ENCODE results near the gene IFITM1.
"Not testable (repeated sequence)": the region's sequence is repeated elsewhere in the genome, so short reads cannot be mapped to it uniquely, and the experiment has no call there.

The IFITM1 gene

DNA sequence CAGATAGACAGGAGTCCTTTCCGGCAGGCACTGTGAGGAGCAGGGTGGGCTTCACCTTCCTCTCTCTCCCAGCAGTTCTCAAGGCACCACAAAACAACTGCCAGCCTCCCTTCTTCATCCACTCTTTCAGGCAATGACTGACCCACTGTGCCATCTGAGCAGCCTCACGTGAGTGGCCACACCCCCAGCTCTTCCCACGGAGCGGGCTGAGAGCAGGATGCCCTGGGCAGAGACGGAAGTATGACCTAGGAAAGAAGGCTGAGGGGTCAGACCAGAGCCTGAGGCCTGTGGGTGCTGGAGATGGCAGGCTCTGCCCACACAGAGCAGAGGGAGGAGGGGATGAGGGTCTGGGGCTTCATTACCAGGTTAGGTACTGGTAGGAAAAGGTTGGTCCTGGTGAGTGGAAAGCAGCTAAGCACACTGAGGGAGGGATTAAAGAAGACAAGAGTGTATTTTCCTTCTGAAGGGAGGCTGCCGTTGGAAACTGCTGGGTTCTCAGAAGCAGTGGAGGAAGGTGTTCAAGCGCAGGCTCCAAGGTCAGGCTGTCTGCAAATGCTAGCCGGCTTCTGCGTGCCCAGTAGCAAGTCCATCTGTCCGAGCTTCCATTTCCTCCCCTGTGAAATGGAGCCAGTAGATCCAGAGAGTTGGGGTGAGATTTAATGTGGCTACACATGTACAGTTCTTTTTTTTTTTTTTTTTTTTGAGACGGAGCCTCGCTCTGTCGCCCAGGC lies 31.0 kb upstream of the IFITM1 start:
- DNase-seq (ENCODE audit: low read depth in 2 of 2, low spot score in 1 of 2) = no peak

DNA sequence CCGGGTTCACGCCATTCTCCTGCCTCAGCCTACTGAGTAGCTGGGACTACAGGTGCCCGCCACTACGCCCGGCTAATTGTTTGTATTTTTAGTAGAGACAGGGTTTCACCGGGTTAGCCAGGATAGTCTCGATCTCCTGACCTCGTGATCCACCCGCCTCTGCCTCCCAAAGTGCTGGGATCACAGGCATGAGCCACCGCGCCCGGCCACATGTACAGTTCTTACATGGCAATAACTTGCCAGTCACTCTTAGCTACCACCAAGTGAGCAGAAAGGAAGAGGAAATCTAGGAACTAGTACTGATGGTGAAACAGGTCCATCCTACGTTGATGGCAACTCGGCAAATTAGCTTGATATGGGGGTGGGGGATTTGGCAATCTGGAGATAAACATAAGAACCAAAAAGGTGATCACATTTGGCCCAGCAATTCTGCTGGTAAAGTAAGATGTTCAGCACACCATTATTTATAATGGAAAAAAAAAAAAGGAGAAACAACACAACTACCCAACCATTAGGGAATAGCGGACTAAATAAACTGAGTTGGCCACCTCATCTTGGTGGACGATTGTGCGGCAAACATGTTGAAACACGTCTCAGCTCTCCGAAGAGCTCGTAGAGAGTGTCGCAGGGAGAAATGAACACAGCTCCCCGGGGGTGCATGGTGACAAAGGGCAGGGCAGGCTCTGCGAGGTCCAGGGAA lies 30.3 kb upstream of the IFITM1 start:
- no peak for DNase-seq (ENCODE audit: low read depth in 2 of 2, low spot score in 1 of 2)

DNA sequence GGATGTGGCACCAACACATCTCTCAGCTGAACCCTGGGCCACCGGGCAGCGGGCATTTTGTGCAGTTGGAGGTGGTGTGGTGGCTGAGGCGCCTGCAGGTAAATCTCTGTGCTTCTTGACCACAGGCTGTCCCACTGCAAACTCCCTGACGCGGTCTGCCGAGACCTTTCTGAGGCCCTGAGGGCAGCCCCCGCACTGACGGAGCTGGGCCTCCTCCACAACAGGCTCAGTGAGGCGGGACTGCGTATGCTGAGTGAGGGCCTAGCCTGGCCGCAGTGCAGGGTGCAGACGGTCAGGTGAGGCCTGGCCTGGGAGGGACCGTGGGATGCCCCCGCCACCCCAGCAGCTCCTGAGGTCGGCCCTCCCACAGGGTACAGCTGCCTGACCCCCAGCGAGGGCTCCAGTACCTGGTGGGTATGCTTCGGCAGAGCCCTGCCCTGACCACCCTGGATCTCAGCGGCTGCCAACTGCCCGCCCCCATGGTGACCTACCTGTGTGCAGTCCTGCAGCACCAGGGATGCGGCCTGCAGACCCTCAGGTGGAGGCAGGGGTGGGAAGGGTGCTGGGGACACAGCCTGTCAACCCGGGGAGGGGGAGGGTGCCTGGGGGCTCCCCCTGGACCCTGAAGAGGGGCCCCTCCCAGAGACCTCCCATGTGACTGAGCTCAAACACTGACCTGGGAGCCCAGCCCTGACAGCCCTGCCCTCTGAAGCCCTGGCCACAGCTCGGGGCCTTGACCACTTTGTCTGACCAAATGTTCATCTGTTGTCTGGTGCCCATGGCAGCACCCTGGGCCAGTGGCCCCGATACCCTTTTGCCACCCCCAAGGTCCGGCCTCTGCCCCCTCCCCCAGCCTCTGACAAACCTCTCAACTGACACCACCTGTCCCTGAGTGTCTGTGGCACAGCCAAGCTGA lies 29.5 kb upstream of the IFITM1 start:
- no peak for DNase-seq (ENCODE audit: low read depth in 2 of 2, low spot score in 1 of 2)

DNA sequence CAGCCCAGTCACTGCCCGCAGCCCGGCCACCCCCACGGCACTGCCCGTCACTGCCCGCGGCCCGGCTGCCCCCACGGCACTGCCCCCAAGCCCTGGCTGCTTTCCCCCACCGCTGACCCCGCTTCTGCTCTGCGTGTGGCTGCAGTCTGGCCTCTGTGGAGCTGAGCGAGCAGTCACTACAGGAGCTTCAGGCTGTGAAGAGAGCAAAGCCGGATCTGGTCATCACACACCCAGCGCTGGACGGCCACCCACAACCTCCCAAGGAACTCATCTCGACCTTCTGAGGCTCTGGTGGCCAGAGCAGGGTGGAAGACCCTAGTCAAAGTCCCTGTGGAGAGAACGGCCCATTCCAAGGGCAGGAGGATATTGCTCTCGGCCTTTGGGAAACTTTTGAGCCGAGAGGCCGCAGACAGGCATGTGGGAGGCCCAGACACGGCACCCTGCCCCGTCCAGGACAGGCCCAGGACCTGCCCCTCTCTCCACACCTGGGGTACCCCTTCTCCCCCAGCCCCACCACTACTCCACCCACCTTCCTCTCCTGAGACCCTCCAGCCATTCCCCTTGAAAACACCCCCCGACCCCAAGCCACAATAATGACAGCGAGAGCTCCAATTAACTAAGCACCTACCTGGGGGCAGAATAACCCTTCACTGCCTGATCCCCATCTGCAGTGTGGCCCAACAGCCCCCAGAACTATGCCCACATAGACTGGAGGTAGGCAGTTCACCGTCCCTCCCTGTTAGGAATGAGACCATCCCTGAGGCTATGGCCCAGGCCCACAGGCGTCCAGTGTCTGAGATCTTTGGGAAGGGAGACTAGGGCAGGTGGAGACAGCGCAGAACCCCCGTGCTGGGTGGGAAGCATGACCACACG lies 28.6 kb upstream of the IFITM1 start:
- DNase-seq (ENCODE audit: low read depth in 2 of 2, low spot score in 1 of 2) = no peak

DNA sequence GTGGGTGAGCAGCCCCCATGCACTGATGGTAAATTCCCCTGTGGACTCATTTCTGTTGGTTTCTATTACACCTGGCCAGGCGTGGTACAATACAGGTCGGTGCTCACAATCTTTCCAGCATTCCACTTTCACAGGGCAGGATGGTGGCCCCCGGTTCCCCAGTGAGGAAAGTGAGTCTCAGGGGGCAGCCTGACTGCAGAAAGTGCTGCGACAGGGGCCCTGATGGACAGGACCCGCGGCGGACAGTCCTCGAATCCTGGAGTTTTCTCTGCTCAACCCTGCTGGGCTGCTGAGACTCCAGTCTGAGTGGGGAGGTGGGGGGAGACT lies 28.0 kb upstream of the IFITM1 start:
- no peak for DNase-seq (ENCODE audit: low read depth in 2 of 2, low spot score in 1 of 2)

DNA sequence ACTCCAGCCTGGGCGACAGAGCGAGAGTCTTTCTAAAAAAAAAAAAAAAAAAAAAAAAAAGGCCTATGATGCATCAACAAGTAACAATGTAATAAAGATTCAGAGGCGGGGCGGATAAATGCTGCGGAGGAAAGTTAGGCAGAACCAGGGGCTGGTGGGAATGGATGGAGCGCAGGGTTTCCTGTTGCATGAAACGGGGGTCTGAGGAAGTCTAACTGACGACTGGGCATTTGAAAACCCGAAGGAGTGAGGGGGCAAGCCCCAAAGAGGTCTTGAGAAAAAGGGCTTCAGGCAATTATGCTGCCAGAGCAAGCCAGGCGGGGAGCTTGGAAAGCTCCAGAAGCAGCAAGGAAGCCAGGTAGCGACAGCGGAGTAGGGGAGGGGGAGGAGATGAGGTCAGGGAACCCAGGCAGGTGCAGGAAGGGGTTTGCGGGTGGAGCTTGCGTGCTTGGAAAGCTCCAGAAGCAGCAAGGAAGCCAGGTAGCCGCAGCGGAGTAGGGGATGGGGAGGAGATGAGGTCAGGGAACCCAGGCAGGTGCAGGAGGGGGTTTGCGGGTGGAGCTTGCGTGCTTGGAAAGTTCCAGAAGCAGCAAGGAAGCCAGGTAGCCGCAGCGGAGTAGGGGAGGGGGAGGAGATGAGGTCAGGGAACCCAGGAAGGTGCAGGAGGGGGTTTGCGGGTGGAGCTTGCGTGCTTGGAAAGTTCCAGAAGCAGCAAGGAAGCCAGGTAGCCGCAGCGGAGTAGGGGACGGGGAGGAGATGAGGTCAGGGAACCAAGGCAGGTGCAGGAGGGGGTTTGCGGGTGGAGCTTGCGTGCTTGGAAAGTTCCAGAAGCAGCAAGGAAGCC lies 26.6 kb upstream of the IFITM1 start:
- DNase-seq (ENCODE audit: low read depth in 2 of 2, low spot score in 1 of 2) = not testable (repeated sequence)

DNA sequence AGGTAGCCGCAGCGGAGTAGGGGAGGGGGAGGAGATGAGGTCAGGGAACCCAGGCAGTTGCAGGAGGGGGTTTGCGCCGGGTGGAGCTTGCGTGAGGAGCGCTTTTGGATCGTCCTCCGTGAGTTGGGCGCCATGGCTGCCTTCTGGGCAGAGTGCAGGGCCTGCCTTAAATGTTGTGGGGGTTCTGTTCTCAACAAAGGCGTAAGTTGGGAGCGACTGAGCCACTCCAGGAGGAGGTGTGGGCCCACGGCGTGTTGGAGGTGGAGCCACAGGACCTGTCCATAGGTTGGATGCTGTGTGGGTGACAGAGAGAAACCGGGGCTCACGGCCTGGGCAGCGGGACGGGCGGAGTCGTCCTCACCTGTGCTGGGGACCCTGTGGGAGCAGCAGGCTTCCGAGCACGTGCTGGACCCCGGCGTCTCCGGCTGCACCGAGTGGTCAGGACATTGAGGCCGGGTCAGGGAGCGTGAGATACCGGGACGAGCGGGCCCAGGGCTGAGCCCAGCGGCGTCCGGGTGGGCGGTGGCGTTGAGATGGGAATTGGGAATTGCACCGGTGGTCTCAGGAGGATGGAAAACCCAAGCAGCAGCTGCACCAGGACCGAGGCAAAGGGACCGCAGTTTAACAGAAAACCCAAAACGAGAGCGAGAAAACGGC lies 25.9 kb upstream of the IFITM1 start:
- no peak for DNase-seq (ENCODE audit: low read depth in 2 of 2, low spot score in 1 of 2)

DNA sequence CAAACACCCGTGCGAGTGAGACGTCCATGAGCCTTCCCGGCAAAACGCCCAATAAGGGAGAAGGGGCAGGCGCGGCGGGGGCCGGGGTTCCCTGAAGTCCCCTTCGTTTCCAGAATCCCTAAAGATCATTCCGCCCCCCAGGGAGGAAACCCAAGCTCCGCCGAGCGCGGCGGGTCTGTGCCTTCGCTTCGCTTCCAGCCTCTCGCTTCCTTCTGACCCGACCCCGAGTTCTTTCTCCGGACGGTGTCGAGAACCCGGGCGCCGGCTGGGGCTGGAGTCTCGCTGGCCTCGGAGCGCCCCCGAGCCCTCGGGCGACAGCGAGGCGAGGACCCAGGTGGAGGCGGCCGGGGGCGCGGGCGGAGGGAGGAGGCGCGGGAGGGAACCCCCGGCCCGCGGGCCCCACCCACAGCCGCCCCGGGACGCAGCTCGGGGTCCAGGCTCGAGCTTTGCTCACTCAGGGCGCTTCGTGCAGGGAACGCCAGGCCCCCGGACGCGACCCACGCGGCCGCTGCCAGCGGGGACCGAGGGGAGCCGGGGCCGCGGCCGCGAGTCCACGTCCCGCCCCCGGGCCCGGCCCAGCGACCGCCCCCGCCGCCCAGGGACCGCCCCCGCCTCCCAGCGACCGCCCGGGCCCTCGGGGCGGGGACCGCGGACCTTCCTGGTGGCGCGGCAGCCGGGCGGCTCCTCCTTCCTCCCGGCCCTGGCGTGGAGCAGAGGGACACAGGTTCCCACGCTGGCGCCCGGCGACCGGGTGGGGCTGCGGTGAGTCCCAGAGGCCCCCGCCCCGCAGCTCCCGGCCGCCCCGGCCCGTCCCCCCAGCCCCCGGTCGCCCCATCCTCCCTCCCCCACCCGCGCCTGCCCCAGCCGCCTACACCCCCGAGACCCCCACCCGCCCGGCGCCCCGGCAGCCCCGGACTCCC lies 25.1 kb upstream of the IFITM1 start, which contains the start of gene PGGHG:
Gene PGGHG (plus strand): TSS at position 649 of the 920 bp plus-strand sequence. CDS start 691 bp downstream, outside the sequence.
- DNase-seq (ENCODE audit: low read depth in 2 of 2, low spot score in 1 of 2) = no peak

DNA sequence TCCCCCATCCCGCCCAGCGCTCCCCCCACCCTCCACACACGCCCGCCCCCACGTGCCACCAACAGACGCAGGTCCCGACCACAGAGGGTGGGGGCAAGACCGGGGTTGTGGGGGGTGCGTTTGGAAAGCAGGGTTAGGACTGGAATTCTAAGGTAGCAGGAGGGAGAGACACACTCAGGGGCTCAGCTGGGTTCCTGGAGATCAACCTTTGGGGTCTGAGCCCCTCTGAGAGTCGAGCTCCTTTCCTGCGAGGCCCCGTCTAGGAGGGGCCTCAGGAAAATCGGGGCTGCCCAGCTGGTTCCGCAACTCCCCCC lies 24.5 kb upstream of the IFITM1 start:
- no peak for DNase-seq (ENCODE audit: low read depth in 2 of 2, low spot score in 1 of 2)

DNA sequence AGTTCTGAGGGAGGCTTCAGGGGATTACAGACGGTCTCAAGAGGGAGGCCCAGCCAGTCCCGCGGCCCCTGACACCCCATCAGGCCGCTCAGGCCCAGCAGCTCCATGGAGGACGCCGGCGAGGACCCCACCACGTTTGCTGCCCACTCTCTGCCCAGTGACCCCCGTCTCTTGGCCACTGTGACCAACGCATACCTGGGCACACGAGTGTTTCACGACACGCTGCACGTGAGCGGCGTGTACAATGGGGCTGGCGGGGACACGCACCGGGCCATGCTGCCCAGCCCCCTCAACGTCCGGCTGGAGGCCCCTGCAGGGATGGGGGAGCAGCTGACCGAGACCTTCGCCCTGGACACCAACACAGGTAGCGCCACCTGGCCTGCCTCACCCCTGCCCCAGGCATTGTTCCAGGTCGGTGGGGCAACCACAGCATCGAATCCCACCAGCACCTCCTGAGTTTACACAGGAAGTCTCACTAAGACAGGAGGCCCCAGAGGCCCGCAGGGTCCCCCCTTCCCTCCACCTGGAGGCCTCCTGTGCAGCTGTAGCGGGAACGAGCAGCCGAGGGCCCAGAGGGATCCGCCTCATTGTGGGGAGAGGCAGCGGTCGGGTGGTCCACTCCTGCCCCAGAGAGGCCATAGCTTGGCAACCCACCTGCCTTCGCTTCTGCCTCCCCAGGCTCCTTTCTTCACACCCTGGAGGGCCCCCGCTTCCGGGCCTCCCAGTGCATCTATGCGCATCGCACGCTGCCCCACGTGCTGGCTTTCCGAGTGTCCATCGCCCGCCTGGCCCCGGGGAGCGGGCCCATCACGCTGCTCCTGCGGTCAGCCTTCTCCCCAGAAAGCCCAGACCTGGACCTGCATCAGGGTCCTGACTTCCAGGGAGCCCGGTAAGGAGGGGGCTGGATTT lies 23.9 kb upstream of the IFITM1 start:
- DNase-seq (ENCODE audit: low read depth in 2 of 2, low spot score in 1 of 2) = no peak

DNA sequence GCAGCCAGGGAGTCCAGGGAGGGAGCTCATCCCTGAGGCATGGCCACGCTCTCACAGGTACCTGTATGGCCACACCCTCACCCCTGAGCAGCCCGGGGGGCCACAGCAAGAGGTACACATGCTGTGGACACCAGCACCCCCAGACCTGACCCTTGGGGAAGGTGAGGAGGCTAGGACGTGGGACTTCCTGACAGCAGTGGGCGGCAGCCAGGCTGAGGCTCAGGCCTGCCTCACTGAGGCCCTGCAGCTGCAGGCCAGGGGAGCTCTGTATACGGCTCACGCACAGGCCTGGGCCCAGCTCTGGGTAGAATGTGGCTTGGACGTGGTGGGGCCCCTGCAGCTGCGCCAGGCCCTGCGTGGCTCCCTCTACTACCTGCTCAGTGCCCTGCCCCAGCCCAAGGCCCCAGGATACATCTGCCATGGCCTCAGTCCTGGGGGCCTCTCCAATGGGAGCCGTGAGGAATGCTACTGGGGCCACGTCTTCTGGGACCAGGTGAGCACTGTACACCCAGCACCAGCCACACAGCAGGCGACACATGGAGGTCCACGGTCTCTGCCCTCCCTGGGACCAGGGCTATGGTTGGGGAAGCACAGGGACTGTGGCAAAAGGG lies 23.1 kb upstream of the IFITM1 start:
- DNase-seq (ENCODE audit: low read depth in 2 of 2, low spot score in 1 of 2) = no peak

DNA sequence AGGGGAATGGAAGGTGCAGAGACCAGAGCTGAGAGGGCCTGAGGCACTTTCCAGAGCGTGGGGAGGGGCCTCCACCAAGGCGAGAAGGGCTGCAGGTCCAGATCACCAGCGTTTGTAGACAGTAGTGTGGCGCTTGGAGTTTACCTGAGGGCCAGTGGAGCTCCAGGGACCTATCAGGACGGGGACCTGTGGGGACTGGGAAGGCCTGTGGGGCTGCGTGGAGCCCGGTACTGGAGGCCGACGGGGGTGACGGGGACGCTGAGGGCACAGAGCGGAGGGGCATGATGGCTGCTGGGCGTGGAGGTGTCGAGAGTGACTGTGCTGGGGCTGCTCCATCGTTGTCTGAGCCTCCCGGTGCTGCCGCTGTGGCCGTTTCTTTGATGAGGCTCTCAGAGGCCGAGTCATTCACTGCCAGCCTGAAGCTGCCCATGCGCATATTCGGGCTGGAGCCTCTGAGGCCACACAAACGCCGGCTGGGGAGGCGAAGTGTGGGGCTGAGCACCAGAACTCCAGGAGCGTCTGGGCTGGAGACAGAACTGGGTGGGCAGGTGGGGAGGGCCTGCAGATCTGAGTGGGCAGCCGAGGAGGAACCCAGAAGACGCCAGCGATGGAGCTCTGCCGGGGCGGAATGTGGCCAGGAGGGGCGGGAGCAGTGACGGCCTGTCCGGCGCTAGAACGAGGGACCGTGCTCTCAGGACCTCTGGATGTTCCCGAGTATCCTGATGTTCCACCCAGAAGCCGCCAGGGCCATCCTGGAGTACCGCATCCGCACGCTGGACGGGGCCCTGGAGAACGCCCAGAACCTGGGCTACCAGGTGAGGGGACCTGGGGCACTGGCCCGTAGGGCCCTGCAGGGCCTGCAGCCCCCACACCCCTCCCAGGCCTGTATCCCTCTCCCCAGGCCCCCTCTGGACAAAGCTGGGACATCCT lies 22.3 kb upstream of the IFITM1 start:
- no peak for DNase-seq (ENCODE audit: low read depth in 2 of 2, low spot score in 1 of 2)

DNA sequence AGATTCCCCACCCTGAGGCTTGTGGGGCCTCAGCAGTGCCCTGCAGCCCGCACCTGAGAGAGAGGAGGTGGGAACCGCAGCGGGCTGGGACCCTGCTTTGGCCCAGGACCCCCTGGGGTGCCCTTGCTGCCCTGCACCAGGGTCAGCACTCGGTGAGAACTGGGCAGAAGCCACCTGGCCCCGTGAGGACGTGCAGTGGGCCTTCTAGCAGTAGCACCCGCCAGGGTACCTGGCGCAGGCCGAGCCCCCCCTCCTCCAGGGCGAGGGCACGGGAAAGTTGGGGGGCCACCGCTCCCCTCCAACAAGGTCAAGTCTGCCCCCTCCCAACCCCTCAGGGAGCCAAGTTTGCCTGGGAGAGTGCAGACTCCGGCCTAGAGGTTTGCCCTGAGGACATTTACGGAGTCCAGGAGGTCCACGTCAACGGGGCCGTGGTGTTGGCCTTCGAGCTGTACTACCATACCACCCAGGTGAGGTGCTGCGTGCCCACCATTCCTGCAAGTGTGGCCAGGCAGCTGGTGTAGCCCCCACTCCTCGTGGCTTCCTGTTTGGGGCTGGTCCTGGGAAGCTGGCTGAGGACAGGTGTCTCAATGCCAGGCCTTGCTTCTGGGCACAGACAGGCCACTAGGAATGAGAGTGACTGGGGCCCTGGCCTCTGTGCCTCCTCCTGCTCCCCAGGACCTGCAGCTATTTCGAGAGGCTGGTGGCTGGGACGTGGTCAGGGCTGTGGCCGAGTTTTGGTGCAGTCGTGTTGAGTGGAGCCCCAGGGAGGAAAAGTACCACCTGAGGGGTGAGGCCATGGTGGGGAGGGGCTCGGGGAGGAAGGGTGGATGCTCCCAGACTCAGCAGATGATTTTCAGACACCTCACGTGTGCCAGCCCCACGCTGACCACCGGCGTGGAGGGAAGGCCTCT lies 21.4 kb upstream of the IFITM1 start:
- no peak for DNase-seq (ENCODE audit: low read depth in 2 of 2, low spot score in 1 of 2)

DNA sequence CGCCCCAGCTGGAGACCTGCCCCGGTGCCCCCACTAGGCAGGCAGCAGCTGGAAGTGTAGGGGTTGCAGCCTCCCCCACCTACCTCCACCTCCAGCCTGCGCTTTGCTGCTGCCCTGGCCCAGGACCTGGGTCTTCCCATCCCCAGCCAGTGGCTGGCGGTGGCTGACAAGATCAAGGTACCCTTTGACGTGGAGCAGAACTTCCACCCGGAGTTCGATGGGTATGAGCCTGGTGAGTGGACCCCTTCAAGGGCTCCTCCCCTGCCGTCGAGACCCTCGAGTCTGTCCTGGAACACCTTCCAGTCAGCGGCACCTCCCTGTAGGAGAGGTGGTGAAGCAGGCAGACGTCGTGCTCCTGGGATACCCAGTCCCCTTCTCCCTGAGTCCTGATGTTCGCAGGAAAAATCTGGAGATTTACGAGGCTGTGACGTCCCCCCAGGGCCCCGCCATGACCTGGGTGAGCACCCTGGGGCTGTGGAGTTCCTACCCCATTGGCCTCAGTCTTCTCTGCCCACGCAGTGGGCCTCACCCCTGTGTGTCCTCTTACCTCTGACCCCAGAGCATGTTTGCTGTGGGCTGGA lies 20.5 kb upstream of the IFITM1 start:
- DNase-seq (ENCODE audit: low read depth in 2 of 2, low spot score in 1 of 2) = no peak

Measured in stimulated activated CD8-positive, alpha-beta memory T cell treated with anti-CD3 and anti-CD28 coated beads, Interleukin-4, amount 100 ng/mL, for 4 hours (primary cell).